ENCODE results near the gene EGFLAM. TPM values are rescaled to one million over a fixed set of nuclear protein-coding genes. Genes with fewer than 3 reads are reported as not detected.

Gene EGFLAM
- total RNA-seq, 1 experiment from 2014 or later: 0.33 TPM

GRCh38 chr5:38410304-38410990 lies 152.1 kb downstream of the EGFLAM start:
- Histone ChIP-seq H3K79me2 (ENCODE audit: insufficient read depth, low read length) (no peaks in the 10 kb centered on the region), H3K4me1 (ENCODE audit: insufficient read depth, low read length) (no peaks in the 10 kb centered on the region), H3K4me2 (ENCODE audit: insufficient read depth, insufficient read length, low read length) (no peak overlapping the region), H3K18ac (ENCODE audit: insufficient read length, low read depth, low read length) (no peak overlapping the region), H3K14ac (ENCODE audit: insufficient read depth, low read length) (no peak overlapping the region), H2AFZ (ENCODE audit: low read length) (no peak overlapping the region), H3T11ph (ENCODE audit: low read length) (no peak overlapping the region), H2BK12ac (ENCODE audit: insufficient read length, low read depth, low read length) (no peak overlapping the region), H3K4ac (ENCODE audit: low read depth, low read length) (no peak overlapping the region), H4K8ac (replicated peaks; ENCODE audit: insufficient read length, low read depth, low read length) (no peak overlapping the region), H3K9ac (ENCODE audit: extremely low read depth, insufficient read length, low read length) (no peak overlapping the region), H4K91ac (ENCODE audit: insufficient read length, low read depth, low read length) (no peak overlapping the region), H4K5ac (ENCODE audit: insufficient read length, low read depth, low read length) (no peak overlapping the region), H2AK5ac (ENCODE audit: insufficient read length, low read length) (no peak overlapping the region), H3K23me2 (ENCODE audit: insufficient read length, low read depth, low read length, poor library complexity, severe bottlenecking) (no peaks in the 10 kb centered on the region), H2BK15ac (ENCODE audit: low read depth, low read length) (no peak overlapping the region), H3K23ac (ENCODE audit: insufficient read length, low read depth, low read length) (no peak overlapping the region), H2BK120ac (ENCODE audit: low read depth, low read length, poor library complexity, severe bottlenecking) (no peak overlapping the region), H2BK20ac (ENCODE audit: low read depth, low read length, poor library complexity, severe bottlenecking) (no peak overlapping the region), H3K27ac (ENCODE audit: insufficient read length, low read depth, low read length) (no peak overlapping the region), H3K56ac (ENCODE audit: insufficient read length, low read depth, low read length) (no peak overlapping the region), H4K20me1 (ENCODE audit: control insufficient read depth, insufficient read depth, insufficient read length) (no peaks in the 10 kb centered on the region), H3K79me1 (ENCODE audit: insufficient read depth, low read depth, low read length, poor library complexity, severe bottlenecking) (no peaks in the 10 kb centered on the region), H3K9me3 (ENCODE audit: control insufficient read depth, low read depth, low read length) (no peaks in the 10 kb centered on the region), H3K27me3 (ENCODE audit: insufficient read depth, low read length) (no peaks in the 10 kb centered on the region), H2BK5ac (ENCODE audit: insufficient read length, low read length) (no peak overlapping the region)
- no peak overlapping the region for H3K4me3 Mint-ChIP-seq
- peaks cover 1% of the 10 kb centered on the region; the same call in 1 of the 2 replicates for H3K27me3 Mint-ChIP-seq (ENCODE audit: low read depth)
- no peaks in the 10 kb centered on the region for H3K9me3 Mint-ChIP-seq
- no peaks in the 10 kb centered on the region for H3K36me3 Mint-ChIP-seq (ENCODE audit: insufficient read depth in 1 of 3, low read depth in 3 of 3)
- no peak overlapping the region; a peak in 1 of 7 replicates for H3K27ac Mint-ChIP-seq
- no CpG with 5 or more reads among the region's 7 CpGs for WGBS (ENCODE audit: extremely low coverage, insufficient read length, low lambda C conversion rate)
- no peak for DNase-seq
- H3K4me1 Mint-ChIP-seq: peaks cover 18 to 19% of the 10 kb centered on the region in 2 experiments
- TF ChIP-seq CTCF (conservative IDR thresholded peaks at IDR 0.05): no peak
